NCI-H146 treated with DMSO at 0.1 percent for 48 hours (cell line): ENCODE results near the gene SEMA5A.

ENCODE experiments used
- DNase-seq: peaks from one replicate; lab custom pipeline; 2025; ENCODE audit not compliant: unreplicated experiment; lab: John Stamatoyannopoulos, UW

The SEMA5A gene

DNA sequence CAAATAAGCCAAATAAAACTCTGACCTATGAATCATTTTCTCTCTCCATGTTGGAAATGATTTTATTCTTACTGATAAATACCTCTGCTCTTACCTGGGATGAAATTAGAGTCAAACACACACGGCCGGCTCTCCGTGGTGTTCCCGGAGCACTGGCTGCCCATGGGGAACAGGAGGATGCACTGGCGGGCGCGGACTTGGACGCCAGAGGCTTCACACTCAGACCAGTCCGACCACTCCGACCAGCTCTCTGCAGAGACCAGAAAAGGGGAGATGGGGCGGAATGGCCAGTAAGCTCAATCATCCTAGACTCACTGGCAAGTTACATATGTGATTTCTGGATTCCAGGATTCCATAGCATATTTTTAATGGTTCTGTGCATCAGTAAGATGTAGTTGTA lies 494.1 kb downstream of the SEMA5A start:
- no peak for DNase-seq

DNA sequence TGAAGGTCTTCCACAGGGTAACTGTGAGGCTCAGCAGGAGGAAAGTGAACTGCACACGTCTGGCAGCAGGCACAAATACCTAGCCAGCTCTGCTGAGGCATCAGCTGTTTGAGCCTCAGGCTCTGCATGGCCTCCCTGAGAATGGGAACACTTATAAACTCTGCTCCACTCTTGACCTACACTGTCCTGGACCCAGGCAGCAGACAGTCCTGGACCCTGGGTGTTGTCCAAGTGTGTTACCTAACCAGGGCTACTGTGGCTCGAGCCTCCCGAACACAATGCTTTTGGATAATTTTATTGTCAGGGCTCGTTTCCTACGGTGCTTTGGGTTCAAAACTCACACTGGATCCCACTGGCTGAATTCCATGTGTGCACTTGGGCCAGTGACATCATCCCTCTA lies 497.9 kb downstream of the SEMA5A start:
- no peak for DNase-seq

DNA sequence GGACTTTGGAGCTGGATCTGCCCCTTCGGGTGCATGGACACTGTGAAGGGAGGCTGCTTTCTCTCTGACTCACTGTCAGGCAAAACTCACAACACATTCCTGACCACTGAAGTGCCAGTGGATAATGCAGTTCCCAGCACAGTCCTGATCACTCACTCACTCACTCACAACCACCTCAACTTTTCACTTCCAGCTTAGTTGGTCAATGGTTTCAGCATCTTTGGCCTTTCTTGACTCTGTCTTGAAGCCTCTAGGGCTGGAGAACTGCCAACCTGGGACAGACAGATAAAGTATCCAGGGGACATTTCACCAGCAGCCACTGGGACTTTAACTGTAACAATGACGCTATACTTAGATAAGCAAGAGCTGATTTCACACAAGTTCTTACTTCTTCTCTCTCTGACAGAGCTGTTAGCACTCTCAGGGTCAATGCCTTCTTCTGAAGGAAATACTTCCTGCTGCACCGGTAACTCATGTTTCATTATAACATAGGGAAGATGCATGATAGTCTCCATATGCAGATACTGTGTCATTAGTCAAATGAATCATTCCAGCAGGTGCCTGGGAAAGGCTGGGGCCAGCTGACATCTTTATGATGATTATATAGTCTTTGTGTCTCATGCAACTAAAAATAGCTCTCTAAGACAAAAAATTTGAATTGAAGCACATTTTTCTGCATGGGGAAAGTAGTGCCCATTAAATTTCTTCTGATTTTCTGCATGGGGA lies 499.0 kb downstream of the SEMA5A start:
- no peak for DNase-seq

DNA sequence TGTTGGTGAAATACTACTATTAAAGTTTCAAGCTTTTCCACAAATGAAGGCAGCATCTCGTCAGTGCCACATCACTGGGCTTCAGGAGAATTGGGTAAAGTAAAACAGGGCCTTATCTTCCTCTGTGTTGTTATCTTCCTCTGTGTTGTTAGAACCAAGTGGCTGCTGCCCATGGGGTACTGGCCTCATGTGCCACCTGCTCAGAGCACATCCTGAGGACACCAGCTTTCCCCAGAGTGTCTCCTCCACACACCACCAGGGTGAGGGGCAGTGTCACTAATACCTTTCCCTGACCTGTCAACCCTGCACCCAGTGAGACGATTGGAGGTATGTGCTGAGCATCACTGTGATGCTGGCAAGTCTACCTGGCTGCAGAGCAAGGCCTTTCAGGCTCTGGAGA lies 499.9 kb downstream of the SEMA5A start:
- no peak for DNase-seq

DNA sequence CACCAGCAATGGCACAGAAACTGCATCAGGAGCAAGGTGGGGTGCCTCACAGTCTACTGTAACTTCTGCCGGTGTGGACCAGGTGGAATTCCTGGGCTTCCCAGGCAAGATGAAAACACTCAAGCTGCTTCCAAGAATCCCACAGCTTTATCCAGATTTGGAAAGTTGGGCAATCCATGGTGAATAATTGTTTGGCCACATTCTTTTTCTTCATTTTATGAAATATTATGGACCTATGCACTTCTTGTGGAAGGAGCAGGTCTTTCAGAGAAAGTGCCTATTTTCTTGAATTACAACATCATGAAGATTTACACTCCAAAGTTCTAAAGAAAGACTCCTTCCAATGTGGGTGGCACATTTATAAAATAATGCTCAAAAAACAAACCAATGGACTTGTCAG lies 503.6 kb downstream of the SEMA5A start:
- no peak for DNase-seq

DNA sequence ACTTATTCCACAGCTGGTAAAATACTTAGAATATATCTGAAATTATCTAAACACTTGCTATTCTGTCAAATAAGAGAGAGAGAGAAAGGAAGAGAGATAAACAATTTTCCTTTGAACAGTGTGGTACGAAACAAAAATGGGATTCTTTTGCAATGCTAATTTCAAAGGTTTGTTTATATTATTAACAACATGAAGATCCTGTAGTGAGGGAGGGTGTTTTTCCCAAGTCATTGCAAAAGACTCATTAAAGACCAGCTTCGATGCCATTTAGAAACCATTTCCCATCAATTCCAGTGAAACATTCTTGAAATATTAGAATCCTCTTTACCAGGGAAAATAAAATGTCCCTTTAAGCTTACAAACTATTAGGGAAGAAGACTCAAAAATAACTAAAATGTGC lies 505.4 kb downstream of the SEMA5A start:
- no peak for DNase-seq

DNA sequence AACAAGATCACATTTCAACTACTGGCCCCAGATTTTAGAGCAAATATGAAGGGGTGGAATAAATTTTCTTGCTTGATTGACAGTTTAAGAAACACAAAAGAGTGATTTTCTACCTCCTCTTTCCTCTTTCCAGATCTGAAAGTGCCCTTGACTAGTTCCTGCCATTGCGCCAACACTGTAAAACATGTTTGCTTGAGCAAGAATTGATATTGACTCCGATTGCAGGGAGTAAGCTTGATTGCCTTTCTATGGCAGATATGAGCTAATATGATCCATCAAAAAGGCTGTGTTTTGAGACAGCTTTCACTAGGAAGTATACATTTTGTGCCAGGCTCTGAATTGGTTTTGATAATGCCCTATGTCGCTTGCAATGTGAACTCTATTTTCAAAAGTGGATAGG lies 508.8 kb downstream of the SEMA5A start:
- no peak for DNase-seq

DNA sequence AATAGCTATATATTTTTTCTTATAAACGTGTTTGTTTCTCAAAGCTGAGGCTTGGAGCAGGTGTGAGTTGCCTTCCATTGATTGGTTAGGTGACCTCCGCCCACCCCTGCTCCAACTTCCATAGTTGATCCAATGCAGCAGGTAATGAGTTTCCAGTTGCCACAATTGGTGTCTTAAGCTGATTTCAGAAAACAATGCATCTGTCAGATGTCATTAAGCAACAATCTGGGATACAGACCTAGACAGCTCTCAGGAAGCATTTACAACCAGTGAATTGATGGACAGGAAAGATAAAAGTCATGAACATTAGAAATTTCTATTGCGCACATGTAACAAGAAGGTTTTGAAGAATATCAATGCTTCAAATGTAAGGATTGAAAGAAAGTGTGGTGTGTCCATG lies 510.5 kb downstream of the SEMA5A start:
- DNase-seq = no peak

DNA sequence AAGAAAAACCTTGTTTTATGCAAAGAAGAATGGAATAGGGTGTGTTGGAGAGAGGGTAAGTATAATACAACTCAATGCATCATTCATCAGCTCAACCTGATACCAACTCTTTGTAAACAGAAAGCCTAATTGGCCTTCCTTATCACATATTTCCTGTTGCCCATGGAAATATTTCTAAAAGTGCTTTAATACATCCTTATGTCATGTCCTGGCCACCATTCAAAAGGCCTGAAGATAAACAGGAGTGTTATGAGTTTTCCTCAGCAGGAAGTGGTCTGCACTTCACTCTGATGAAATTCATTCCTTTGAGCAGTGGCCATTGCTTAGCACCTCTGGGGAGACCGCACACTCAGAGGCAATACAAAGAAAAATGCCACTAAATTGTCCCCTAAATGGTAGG lies 511.2 kb downstream of the SEMA5A start:
- DNase-seq = no peak

DNA sequence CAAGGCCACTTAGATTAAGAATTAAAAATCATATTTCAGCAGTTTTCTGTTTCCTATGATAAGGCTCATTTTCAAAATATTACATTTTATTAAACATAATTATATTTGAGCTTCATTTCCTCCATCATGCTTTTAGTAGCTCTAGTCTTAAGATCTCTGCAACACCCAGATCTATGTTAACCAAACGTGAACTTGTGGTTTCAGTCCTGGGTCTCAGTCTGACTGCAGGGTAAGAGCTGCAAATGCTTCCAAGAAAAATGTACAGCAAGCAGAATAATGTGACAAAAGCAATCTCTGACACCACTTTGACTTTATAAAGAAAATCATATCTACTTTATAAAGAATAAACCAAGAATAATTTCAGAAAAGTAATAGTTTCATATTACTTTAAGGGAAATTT lies 512.4 kb downstream of the SEMA5A start:
- no peak for DNase-seq

DNA sequence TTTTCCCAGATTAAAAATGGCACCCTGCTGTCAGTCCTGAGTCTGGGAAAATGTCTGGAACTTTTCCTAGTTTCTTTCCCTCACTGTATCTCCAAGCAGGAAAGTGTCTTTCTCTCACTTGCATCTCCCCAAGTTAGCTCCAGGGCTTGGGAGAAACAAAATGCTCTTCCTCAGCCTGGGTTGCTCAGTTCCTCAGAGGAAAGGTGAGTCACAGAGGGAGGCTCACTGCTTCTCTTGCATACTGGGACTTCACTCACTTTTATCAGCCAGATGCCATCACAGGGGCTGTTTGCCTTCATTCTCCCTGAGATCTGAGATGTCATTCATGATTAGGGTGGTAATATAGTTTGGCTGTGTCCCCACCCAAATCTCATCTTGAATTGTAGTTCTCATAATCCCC lies 519.9 kb downstream of the SEMA5A start:
- DNase-seq = no peak

DNA sequence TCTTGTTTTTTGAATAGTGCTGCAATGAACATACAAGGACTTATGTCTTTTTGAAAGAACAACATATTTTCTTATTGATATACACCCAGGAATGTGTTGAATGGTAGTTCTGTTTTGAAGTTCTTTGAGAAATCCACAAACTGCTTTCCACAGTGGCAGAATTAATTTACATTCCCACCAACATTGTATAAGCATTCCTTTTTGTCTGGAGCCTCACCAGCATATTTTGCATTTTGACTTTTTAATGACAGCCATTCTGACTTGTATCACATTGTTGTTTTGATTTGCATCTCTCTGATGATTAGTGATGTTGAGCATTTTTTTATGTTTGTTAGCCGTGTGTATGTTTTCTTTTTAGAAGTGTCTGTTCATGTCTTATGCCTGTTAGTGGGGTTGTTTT lies 524.9 kb downstream of the SEMA5A start:
- no peak for DNase-seq

DNA sequence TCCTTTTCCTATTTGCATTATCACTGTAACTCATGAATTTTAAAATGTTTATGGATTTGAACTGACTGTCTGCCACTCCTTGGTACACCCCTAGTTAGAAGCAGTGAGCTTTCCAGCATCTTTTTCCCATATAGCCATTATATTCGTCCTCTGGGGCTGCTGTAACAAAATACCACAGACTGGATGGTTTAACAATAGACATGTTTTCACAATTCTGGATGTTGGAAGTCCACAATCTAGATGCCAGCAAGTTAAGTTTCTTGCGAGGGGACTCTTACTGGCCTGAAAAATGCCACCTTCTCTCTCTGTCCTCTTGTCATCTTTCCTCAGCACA lies 530.0 kb downstream of the SEMA5A start:
- no peak for DNase-seq

DNA sequence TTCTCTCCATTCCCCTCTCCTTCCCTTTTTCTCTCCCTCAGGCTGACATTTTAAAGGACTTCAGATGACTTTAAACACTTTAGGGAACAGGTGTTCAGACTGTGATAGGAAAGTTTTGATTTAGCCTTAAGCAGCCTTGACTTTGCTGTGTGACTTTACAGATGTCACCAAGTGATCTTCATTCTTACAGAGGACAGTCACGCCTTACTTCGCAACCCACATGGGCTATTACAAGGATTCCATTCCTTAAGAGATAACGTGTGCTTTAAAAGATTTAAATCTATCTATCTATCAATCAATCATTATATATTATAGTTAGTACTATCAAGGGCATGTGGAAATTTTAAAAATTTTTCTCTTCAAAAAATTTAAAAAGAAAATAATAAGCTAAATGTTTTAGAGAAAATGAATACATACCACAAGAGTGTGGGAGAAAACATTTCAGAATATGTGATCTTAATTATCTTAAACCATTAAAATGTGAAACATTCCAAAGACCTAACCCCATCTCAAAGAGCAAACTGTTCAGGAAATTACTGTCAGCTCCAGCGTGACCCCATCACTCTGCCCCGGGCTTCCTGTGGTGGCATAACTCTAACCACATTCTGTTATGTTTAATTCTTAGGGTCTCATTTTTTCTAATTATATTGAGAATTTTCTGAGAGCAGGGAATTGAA lies 530.5 kb downstream of the SEMA5A start:
- no peak for DNase-seq

DNA sequence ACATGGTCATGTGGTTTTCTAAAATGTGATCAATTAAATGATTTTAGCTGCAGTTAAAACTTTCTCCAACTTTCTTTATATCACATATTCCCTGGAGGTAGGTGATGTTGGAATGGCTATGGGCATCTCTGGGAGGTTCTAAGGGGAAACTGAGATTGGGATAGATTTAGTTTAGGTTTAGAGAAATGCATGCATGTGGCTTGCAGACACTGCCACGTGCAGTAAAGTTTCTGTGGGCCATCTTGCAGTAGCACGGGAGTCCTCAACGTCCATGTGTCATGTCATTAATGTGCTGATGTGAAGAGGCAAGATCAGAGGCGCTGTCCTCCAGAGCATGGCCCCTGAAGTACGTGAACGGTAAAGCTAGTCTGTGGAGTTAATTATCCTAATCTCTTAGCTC lies 532.7 kb downstream of the SEMA5A start:
- DNase-seq = no peak

DNA sequence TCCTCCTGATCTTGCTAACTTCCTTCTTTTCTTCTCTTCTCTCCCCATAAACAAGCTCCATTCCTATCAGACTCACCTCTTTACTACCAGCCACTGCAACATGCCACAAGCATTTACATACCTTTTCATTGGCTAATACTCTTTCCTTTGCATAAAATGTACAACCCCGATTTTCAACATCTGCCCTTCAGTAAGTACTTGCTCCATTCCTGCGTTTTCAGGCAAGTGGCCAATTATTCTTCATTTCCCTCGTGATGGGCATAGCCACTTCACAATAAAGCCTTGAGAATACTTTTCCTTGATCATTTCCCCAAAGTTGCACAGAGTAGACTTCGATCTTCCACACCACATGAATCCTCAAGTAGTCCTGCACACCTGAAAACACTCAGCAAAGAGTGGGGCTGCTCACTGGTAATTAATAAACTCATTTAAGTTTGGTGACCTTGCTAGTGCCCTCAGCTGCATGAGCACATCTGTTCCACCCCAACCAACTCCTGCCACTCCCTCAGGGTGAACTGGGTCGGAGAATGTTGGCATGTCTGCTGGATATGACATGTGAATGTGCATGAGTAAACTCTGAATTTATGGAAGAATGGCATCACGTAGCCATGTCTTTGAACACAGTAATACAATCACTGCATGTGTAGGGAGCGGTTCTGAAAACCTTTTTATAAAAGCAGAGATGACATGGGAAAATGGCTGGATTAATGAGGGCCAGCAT lies 535.8 kb downstream of the SEMA5A start:
- DNase-seq = no peak

DNA sequence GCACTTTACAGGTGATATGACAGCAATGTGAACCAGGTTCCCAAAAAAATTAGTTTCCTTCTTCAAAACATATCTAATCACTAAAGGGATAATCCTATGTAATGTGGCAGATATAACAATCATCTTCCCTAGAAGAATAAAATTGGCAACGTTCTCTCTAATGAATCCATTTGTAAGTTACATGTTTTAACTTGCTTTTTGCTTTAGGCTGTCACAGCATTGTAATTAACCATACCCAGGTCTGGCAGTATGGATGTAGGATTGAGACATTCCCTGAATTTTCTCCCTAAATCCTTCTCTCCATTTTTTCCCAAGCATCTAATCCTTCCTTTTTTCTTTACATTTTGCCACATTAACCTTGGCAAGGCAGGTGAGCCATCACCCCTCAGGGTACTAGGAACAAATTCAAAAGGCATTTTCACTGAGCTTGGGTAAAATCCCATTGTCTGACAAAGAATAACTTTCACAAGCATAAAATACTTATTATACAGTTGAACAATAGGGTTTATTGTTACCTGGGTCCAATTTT lies 548.3 kb downstream of the SEMA5A start:
- DNase-seq = no peak

DNA sequence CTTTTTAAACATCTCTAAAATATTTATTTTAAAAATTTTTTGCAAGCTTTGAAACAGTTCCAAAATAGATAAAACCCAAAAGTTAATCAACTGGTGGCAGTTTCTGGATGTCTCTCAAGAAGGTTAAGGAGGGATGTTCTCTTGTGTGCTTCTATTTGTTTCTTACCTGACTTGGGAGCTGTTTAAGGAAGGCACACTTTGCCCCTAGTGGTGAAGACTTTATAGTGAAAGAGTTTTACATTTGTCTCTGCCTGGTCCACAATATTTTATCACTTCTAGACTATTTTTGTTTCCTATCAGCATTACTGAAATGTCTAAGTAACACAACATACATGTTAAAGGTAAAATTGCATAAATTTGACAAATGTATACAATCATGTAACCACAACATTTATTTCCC lies 552.8 kb downstream of the SEMA5A start:
- DNase-seq = no peak
